IMR-90 (cell line): Measurements from ENCODE around the gene DDX39A. TPM values are rescaled to one million over a fixed set of nuclear protein-coding genes. Genes with fewer than 3 reads are reported as not detected.

Source experiments
- ATAC-seq: fragments of 200-7000 bp; cut with Tn5 transposase; 2 replicates; pipeline ENCODE4 v1.9.1; 2020; ENCODE audit warnings: low read depth, mild to moderate bottlenecking, moderate library complexity
- BruUV-seq: library from RNA; stranded (reverse); fragments of 400-500 nt; replicated peaks from 2 replicates; lab custom pipeline; 2021; lab: Mats Ljungman, UMichigan
- CTCF ChIA-PET: fragments of 300-600 bp; formaldehyde crosslinking; extraction: SDS; loops from one replicate; lab custom pipeline; 2021; ENCODE audit warnings: antibody characterized with exemption; lab: Yijun Ruan, JAX
- POLR2A ChIA-PET: fragments of 300-600 bp; sonication (Branson Sonifier 250); formaldehyde crosslinking; loops from one replicate; lab custom pipeline; 2022; ENCODE audit warnings: antibody characterized with exemption; ENCODE audit not compliant: unreplicated experiment; lab: Charles Lee
- DNase-seq: peaks from one replicate; pipeline ENCODE4 v3.0.0; 2013
- H2AFZ ChIP-seq: replicated peaks from 2 replicates; pipeline ENCODE3; 2013; ENCODE audit warnings: low read length, mild to moderate bottlenecking; ENCODE audit not compliant: poor library complexity
- H2AK5ac ChIP-seq: 2 replicates; pipeline ENCODE4 v1.6.1; 2013; ENCODE audit warnings: low read depth, low read length, inconsistent platforms
- H2AK9ac ChIP-seq: replicated peaks from 2 replicates; pipeline ENCODE3; 2013; ENCODE audit warnings: mild to moderate bottlenecking, low read depth, low read length, moderate library complexity; ENCODE audit not compliant: poor library complexity
- H2BK120ac ChIP-seq: 2 replicates; pipeline ENCODE4 v1.6.1; 2013; ENCODE audit warnings: low read depth, low read length, inconsistent platforms
- H2BK15ac ChIP-seq: 3 replicates; pipeline ENCODE4 v1.6.1; 2013; ENCODE audit warnings: low read depth, low read length, inconsistent platforms
- H2BK20ac ChIP-seq: 2 replicates; pipeline ENCODE4 v1.6.1; 2013; ENCODE audit warnings: low read depth, mild to moderate bottlenecking, inconsistent platforms, low read length, moderate library complexity
- H2BK5ac ChIP-seq: 2 replicates; pipeline ENCODE4 v1.6.1; 2013; ENCODE audit warnings: mild to moderate bottlenecking, low read depth, low read length, inconsistent platforms; ENCODE audit not compliant: poor library complexity, severe bottlenecking
- H3K14ac ChIP-seq: replicated peaks from 2 replicates; pipeline ENCODE4 v1.6.1; 2013; ENCODE audit warnings: low read depth, low read length, inconsistent platforms
- H3K18ac ChIP-seq: 2 replicates; pipeline ENCODE4 v1.6.1; 2013; ENCODE audit warnings: low read depth, low read length, control low read depth
- H3K23ac ChIP-seq: 2 replicates; pipeline ENCODE4 v1.6.1; 2013; ENCODE audit warnings: low read depth, low read length, inconsistent platforms
- H3K27ac ChIP-seq: 2 replicates; pipeline ENCODE4 v1.5.1; 2013; ENCODE audit warnings: mild to moderate bottlenecking, control low read depth, low read length; ENCODE audit not compliant: insufficient read depth
- H3K27me3 ChIP-seq: 2 replicates; pipeline ENCODE4 v1.6.1; 2013; ENCODE audit warnings: low read length; ENCODE audit not compliant: control insufficient read depth, insufficient read depth
- H3K36me3 ChIP-seq: 2 replicates; pipeline ENCODE4 v1.6.1; 2013; ENCODE audit warnings: low read length, mixed read lengths; ENCODE audit not compliant: control insufficient read depth, insufficient read depth
- H3K4ac ChIP-seq: 2 replicates; pipeline ENCODE4 v1.6.1; 2013; ENCODE audit warnings: low read depth, low read length, inconsistent platforms
- H3K4me1 ChIP-seq: 2 replicates; pipeline ENCODE4 v1.6.1; 2013; ENCODE audit warnings: low read length, mixed read lengths; ENCODE audit not compliant: control insufficient read depth, insufficient read depth
- H3K4me2 ChIP-seq: 2 replicates; pipeline ENCODE4 v1.6.1; 2013; ENCODE audit warnings: low read depth, mild to moderate bottlenecking, control low read depth, low read length, moderate library complexity
- H3K4me3 ChIP-seq: 2 replicates; pipeline ENCODE4 v1.5.1; 2013; ENCODE audit warnings: low read depth, mild to moderate bottlenecking, control low read depth, low read length, moderate library complexity; ENCODE audit not compliant: insufficient read depth
- H3K56ac ChIP-seq: 2 replicates; pipeline ENCODE4 v1.6.1; 2013; ENCODE audit warnings: low read length, inconsistent platforms; ENCODE audit not compliant: insufficient read depth; ENCODE audit errors: extremely low read depth
- H3K79me1 ChIP-seq, 2 experiments: 2 replicates each; pipeline ENCODE4 v1.6.1; 2013; ENCODE audit warnings: low read length in 2 of 2, inconsistent platforms in 1 of 2, low read depth in 1 of 2
- H3K9ac ChIP-seq: 2 replicates; pipeline ENCODE4 v1.6.1; 2013; ENCODE audit warnings: low read depth, low read length, control low read depth
- H3K9me1 ChIP-seq: 2 replicates; pipeline ENCODE4 v1.6.1; 2013; ENCODE audit warnings: low read length, inconsistent platforms; ENCODE audit not compliant: insufficient read depth
- H3K9me3 ChIP-seq: 2 replicates; pipeline ENCODE4 v1.6.1; 2013; ENCODE audit warnings: low read length; ENCODE audit not compliant: control insufficient read depth, insufficient read depth
- H4K20me1 ChIP-seq: 2 replicates; pipeline ENCODE4 v1.6.1; 2013; ENCODE audit warnings: low read length, inconsistent platforms; ENCODE audit not compliant: insufficient read depth
- H4K5ac ChIP-seq: 2 replicates; pipeline ENCODE4 v1.6.1; 2013; ENCODE audit warnings: mild to moderate bottlenecking, low read depth, low read length, control low read depth
- H4K8ac ChIP-seq, 2 experiments: 2 replicates each; pipeline ENCODE4 v1.6.1; 2013; ENCODE audit warnings: low read depth in 2 of 2, low read length in 2 of 2, control low read depth in 1 of 2, inconsistent platforms in 1 of 2
- H4K91ac ChIP-seq: 2 replicates; pipeline ENCODE4 v1.6.1; 2013; ENCODE audit warnings: low read depth, low read length, inconsistent platforms; ENCODE audit not compliant: insufficient read depth
- FOS ChIP-seq: fragments of 150-350 bp; IDR thresholded peaks from 2 replicates; pipeline ENCODE4 v1.6.1; 2016; ENCODE audit warnings: low read depth, low read length
- WGBS, 2 experiments: methylation state at CpG; one replicate each; pipeline versions ENCODE4 v1.1.5 to v1.1.7; 2013; ENCODE audit warnings: missing lambda C conversion rate in 2 of 2; ENCODE audit not compliant: insufficient read length in 1 of 2; ENCODE audit errors: extremely low coverage in 2 of 2; 5-methylcytosine and 5-hydroxymethylcytosine counted together
- dilution Hi-C: fragments of 300-500 bp; cut with HindIII; formaldehyde crosslinking; loops from one replicate; pipeline ENCODE4 v1.14.3; 2018; ENCODE audit warnings: low sequenced_read_pairs; ENCODE audit not compliant: unreplicated experiment
- in situ Hi-C: fragments of 300-500 bp; cut with MboI; formaldehyde crosslinking; loops from 3 replicates; pipeline ENCODE4 v1.14.3; 2019; ENCODE audit warnings: low sequenced_read_pairs, inconsistent platforms, mixed read lengths
- intact Hi-C: fragments of 100-400 bp; cut with micrococcal nuclease; formaldehyde crosslinking; loops from 2 replicates; pipeline ENCODE4 v1.10.0; 2022
- polyA plus RNA-seq, 3 experiments: library from polyadenylated mRNA; depleted of rRNA; stranded (reverse); fragments of >200 nt; gene quantifications; 2 replicates each; pipeline ENCODE4 v1.2.3, GENCODE V29; 2012; ENCODE audit warnings: low replicate concordance in 1 of 3
- total RNA-seq: library from RNA; depleted of rRNA; stranded (reverse); fragments of >200 nt; gene quantifications from 2 replicates; pipeline ENCODE4 v1.2.3, GENCODE V29; 2012

DDX39A gene
- total and polyA plus RNA-seq, 2 of the 4 experiments (the other 2 are of a cell fraction), result 82.5 to 83.0 TPM

GRCh38 chr19:14395710-14396336 lies 23.3 kb downstream of the DDX39A start:
- H3K27me3 ChIP-seq, result no peaks in the 10 kb centered on the region
- intact Hi-C loops (no loop called here), dilution Hi-C loops (no loop called here), in situ Hi-C loops (no loop called here)
- no peak overlapping the region for H2AFZ ChIP-seq
- no peak overlapping the region for H2BK20ac ChIP-seq
- H3K9me3 ChIP-seq, result no peaks in the 10 kb centered on the region
- H4K20me1 ChIP-seq, result no peaks in the 10 kb centered on the region
- H3K27ac ChIP-seq, result no peak overlapping the region
- H4K91ac ChIP-seq, result no peak overlapping the region
- H2BK15ac ChIP-seq, result no peak overlapping the region
- H4K8ac ChIP-seq, result no peak overlapping the region
- H2AK9ac ChIP-seq, result no peak overlapping the region
- no TSS peak for BruUV-seq
- TF ChIP-seq FOS, result no peak
- H2BK5ac ChIP-seq, result no peak overlapping the region
- H3K23ac ChIP-seq, result no peak overlapping the region
- no peak overlapping the region for H3K9ac ChIP-seq
- H4K5ac ChIP-seq, result no peak overlapping the region
- no peak overlapping the region for H3K56ac ChIP-seq
- 80% methylated on average over 1 of the region's 16 CpGs; no CpG with 5 or more reads in 1 of the 2 experiments for WGBS, 2 experiments
- H3K4ac ChIP-seq, result no peak overlapping the region
- H3K9me1 ChIP-seq, result 0 out of 2 replicates have a peak, but pooled peaks cover 3% of the 10 kb centered on the region
- no peaks in the 10 kb centered on the region for H3K79me1 ChIP-seq
- ATAC-seq (no peak), DNase-seq (no peak)
- H3K14ac ChIP-seq, result no peak overlapping the region
- H3K4me3 ChIP-seq, result no peak overlapping the region
- H2AK5ac ChIP-seq, result no peak overlapping the region
- no peak overlapping the region for H2BK120ac ChIP-seq
- no peak overlapping the region for H3K4me2 ChIP-seq
- H3K18ac ChIP-seq, result no peak overlapping the region
- H3K36me3 ChIP-seq, result peaks cover 8% of the 10 kb centered on the region
- H3K4me1 ChIP-seq, result no peaks in the 10 kb centered on the region
- POLR2A ChIA-PET, result interaction anchor here (0.5 kb wide), 1 partner anchor 1279 kb away, joined by 4 read pairs; no protein-coding TSS in a partner anchor
- CTCF ChIA-PET, result no interaction called here
